NCI-H748 treated with DMSO at 0.1 percent for 48 hours (cell line): ENCODE results near the gene ZNF326.
A peak's percentile ranks its signal among the peaks of the same experiment; 100 is the strongest.

ENCODE experiments used
- DNase-seq: peaks from one replicate; lab custom pipeline; 2025; lab: John Stamatoyannopoulos, UW

The ZNF326 gene

DNA sequence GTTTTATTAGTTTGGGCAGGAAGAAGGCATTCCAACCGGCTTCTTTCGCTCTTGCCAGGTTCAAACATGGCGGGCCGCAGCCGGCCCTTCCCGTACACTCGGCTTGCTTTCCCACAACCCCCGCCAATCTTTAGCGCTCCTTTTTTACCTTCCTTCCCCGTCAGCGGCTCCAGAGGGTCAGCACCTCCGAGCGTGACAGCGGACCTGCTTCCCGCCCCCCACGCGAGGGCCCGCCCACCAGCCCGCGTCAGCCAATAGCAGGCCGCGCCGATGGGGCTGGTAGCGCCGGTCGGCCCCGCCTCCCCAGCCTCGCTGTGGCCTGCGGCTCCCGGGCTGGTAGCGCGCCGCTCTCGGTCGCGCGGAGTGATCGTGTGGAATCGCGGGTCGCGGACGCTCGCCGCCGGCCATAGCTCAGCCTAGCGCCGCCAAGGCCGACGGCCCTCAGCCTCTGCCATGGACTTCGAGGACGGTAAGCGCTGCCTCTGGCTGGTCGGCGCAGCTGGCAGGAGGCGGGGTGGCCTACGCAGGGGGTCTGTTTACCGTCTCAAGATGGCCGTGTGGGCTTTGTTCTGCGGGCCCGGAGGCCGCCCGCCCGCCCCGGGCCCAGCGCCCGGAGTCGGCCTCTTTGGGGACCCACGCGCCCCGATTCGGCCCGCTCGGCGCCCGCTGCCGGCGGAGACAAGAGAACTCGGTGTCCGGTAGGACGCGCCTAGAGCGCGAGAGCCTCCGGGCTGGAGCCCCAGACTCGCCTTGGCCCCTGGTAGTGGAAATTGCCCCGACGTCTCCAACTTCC is at the start of gene ZNF326:
TSS of gene ZNF326 (plus strand) at position 306 of the 793 bp plus-strand sequence. CDS start at position 454, 148 bp downstream.
- peak; percentile 59 for DNase-seq

GRCh38 chr1:89945852-89946476 is 48.9 kb upstream of the ZNF326 start:
- DNase-seq: no peak

DNA sequence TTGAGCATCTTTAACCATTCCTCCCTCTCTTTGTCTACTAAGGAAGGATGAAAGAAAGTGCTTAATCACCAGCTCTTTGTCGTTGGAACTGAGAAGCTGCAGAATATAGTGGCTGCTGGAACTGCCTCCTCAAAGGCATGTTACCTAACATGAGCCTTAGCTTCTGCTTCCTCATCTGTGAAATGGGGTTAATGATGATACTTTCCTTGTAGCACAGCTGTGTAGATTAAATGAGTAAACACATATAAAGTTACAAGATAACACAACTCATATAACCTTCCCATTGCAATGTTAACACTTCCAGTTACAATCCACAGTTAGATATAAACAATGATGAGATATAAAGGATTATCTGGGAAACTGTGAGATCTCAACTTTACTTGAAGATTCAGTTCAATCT is 48.4 kb upstream of the ZNF326 start:
- no peak for DNase-seq

- no peak for DNase-seq
Measured at GRCh38 chr1:89948722-89949345, 46.1 kb upstream of the ZNF326 start.

- no peak for DNase-seq
Measured at GRCh38 chr1:89949991-89950624, 44.8 kb upstream of the ZNF326 start.

DNA sequence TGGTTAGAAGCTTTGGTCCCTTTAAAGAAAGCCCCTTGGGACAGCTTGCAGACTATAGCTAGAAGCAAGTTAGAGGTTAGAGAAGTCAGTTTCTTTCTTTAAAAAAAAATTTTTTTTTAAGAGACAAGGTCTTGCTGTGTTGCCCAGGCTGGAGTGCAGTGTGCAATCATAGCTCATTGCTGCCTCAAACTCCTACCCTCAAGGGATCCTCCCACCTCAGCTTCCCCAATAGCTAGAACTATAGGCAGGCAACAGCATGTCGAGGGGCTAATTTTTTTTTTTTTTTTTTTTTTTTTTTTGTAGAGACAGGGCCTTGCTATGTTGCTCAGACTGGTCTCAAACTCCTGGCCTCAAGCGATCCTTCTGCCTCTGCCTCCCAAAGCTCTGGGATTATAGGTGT is 44.2 kb upstream of the ZNF326 start:
- no peak for DNase-seq

DNA sequence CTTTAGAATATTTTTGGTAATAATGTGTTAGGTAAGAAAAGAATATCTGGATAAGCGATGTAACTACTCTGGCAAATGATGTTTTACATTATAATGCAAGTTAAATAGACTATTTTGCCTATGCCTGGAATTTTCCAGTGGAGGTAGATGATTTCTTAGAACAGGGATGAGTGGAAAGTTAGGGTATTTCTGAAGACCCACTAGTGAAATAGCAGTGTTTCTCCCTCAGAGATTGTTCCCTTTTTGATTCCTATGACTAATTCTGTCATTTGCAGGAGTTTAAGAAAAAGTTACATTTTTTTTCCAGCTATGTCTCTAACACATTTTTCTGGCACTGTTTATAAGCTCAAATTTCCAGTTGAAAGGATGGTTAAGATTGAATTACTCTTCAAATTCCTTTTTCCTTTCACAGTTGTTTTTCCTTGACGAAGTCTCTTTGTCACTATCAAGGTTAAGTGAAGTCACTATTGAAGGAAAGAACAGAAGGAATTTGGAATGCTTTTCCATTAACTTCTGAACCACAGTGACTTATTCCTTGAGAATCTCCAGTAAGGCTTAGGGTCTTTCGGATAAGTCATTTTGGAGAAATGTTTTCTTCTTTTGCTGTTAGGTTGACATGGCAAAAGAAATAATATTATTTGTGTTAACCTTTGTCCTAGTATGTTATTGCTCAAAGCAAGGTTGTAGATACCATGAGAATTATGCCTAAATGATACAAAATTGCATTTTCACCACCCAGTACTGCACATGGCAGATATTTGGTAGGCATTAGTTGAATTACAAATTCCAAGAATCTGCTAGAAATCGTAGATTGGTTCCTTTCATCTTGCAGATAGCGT is 42.9 kb upstream of the ZNF326 start:
- DNase-seq: no peak

DNA sequence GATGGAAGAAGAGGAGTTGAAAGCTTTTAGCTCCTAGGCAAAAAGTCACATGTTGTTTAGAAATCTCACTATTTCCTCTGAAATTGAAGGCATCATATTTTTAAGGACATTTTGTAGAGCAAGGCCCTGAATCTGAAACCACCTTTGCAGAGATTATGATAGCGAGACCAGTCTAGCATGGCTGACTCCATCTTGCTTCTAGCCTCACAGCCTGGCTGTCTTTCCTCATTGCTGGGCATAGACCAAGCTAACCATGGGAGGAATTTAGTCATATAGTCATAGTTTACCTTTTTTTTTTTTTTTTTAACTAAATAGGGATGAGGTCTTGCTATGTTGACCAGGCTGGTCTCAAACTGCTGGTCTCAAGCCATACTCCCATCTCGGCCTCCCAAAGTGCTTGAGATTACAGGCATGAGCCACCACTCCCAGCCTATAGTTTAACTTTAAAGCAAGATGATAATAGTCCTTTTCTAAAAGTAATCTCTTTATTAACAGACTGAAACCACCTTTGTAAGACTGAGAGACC is 42.2 kb upstream of the ZNF326 start:
- no peak for DNase-seq

- no peak for DNase-seq
Measured at GRCh38 chr1:89953131-89953626, 41.7 kb upstream of the ZNF326 start.

DNA sequence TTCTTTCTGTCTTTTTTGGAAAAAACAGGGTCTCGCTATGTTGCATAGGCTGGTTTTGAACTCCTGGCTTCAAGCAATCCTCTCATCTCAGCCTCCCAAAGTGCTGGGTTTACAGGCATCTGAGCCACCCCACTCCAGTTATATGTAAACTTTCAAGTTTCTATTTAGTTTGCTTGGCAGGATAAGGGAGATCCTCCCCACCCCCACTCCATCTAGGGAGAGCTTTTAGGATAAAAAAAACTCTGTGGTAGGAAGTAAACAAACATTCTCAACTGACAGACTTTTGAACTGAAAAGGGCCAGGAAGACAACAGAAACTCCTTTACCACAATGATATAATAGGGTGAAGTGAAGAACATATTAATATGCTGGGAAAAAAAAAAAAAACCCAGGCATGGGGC is 41.0 kb upstream of the ZNF326 start:
- no peak for DNase-seq

DNA sequence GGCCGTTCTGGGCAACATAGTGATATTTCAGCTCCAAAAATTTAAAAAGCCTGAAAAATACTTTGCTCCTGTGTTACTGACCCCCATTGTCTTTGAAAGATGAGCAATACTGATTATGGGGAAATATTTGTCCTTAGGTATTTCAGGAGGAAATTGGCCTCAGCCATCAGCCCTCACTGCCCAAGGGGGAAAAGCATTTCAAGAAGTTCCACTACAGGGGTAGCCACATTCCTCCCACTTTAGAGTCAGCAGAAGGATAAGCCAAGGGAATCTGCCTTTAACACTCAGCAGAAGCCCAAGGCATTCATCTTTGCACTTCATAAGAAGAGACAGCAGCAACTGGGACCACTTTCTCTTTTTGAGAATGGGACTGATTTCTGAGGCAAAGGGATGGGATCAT is 40.5 kb upstream of the ZNF326 start:
- no peak for DNase-seq

- no peak for DNase-seq
Measured at GRCh38 chr1:89955311-89956205, 39.4 kb upstream of the ZNF326 start.

DNA sequence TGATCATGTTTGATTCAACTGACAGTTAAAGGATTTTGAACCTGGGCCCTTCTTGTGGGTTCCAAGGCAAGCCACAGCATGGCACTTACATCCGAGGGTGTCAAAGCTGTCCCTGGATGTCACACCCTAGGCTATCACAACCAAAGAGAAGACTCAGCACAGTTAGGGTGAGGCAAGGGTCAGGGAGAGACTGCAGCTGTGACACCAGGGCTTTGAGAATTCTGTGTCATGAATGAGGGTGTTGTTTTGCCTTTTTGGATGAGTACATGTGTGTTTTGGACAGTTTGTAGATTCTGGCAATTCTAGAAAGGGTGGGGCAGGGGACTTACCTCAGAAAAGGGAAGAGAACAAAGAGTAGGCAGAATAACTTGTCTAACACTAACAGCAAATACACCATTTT is 37.8 kb upstream of the ZNF326 start:
- no peak for DNase-seq

GRCh38 chr1:89958851-89959654 is 35.9 kb upstream of the ZNF326 start:
- DNase-seq: no peak

- DNase-seq: no peak
Measured at GRCh38 chr1:89959719-89960118, 35.2 kb upstream of the ZNF326 start.

DNA sequence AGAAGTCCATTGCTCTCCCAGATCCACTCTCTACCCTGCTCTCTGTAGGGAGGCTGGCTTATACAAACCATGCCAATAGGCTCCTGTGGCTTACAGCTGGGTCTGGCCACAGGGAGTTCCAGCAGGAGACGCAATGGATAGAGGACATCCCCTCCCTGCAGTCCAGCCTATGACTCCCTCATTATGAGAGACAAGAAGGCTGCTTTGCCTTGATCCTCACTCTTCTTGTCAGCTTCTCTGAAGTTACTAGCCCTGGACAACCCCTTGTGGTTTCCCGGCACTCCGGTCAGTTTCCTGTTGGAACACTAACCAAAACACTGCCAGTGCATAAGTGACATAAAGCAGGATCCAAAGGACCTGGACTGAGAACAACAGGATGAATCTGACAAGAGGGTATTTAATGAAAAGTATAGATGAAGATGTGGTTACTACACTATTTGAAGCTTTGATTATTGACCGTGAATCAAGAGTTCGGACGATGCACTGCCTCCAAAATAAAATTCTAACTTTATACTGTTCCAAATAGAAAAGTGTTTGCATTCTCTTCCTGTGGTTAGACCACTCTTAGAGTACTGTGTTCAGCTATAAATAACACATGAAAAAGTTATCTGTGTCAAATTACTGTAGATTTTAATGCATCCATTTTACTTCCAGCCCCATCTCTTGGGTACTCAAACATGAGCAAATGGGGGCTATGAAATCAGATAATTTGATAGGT is 32.7 kb upstream of the ZNF326 start:
- DNase-seq: no peak

DNA sequence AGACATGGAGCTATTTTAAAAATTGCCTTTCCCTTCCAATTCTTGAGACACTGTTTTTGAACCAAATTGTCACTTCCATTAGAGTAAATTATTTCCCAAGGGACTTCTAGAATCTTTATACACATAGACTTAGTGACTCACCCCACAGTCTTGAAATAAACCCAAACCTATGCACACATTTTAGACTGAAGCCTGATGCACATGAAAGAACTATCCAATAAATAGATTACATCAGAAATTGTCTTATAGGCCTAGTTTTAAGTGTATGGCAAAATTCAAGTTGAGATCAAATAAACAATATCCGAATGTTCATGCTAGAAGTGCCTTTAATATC is 32.2 kb upstream of the ZNF326 start:
- DNase-seq: no peak

- DNase-seq: peak; percentile 45
Measured at GRCh38 chr1:89965193-89965768, 29.6 kb upstream of the ZNF326 start.

DNA sequence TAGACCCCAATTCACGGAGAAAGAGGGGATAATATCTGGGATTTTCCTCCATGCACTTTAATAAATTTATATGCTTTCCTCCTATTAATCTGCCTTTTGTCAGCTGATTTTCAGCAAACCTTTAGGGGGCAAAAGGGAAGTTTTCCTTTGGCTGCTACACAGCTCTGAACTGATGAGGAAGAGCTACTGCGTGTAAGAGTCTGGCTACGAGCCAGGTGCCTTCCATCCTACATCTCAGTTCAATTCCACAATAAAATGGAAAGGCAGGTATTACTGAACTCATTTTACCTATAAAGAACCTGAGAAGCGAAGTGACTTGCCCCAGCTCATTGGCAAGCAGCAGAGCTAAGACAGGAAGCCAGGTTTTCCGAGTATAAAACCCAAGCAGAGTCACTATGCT is 28.3 kb upstream of the ZNF326 start:
- no peak for DNase-seq
